T-helper 1 cell treated with Interleukin-12 subunit alpha and Interleukin-12 subunit beta and Interleukin-4 antibody, amounts not matched to agents 30 ng/mL and 1 ng/mL, for 36 hours (primary cell): Measurements from ENCODE around the gene C11orf54. TPM values are rescaled to one million over a fixed set of nuclear protein-coding genes. Genes with fewer than 3 reads are reported as not detected.

Source experiments
- total RNA-seq: library from RNA; stranded (reverse); gene quantifications from 2 replicates; pipeline ENCODE4 v1.2.3, GENCODE V29; 2022

C11orf54 gene
- total RNA-seq, 1 donor from 2014 or later: 21.3 TPM

Other genes with a start within 250 kb of the C11orf54 start
- gene SMCO4, start 198.3 kb upstream of the C11orf54 start, total RNA-seq: 33.3 and 39.5 TPM in 2 replicates
- 23.6 and 24.0 TPM in 2 replicates for gene CEP295, start 80.0 kb upstream of the C11orf54 start, total RNA-seq
- gene TAF1D, start 177 bp upstream of the C11orf54 start, total RNA-seq: 177 and 180 TPM in 2 replicates
- 49.9 and 50.4 TPM in 2 replicates for gene MED17, start 42.6 kb downstream of the C11orf54 start, total RNA-seq
- not detected in 2 replicates for gene VSTM5, start 108.9 kb downstream of the C11orf54 start, total RNA-seq